GM13977 (cell line): ENCODE data around the gene APBA1.

Experiments used
- DNase-seq: peaks from one replicate; pipeline ENCODE4 v3.0.0; 2012; ENCODE audit warnings: low spot score
- in situ Hi-C: fragments of 300-500 bp; cut with MboI; formaldehyde crosslinking; loops from one replicate; pipeline ENCODE4 v1.12.0; 2022; ENCODE audit warnings: low sequenced_read_pairs, low pct_unique_long_range_greater_than_20kb, mixed read lengths, inconsistent platforms; ENCODE audit not compliant: unreplicated experiment
- TF ChIP-seq, protein P1 (sequence below): IDR thresholded peaks from 2 replicates; pipeline ENCODE4 v1.5.1; 2012; ENCODE audit warnings: mild to moderate bottlenecking, control low read depth; ENCODE audit not compliant: insufficient read depth; ENCODE audit errors: extremely low read depth, missing control alignments

APBA1 gene

DNA sequence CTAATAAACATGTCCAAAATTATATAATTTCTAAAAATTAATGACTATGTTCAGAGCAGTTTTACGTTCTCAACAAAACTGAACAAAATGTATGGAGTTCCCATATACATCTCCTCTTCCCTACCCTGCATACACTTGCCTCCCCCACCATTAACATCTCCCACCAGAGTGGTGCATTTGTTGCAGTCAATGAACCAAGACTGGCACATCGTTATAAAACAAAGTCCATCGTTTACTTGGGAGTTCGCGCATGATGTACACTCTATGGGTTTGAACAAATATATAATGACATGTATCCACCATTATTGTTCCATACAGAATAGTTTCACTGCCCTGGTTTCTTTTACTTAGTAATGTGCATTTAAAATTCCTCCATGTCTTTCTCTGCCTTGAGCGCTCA, 130.1 kb downstream of the APBA1 start:
- in situ Hi-C loops, result no loop called here
- TF ChIP-seq, protein P1, sequence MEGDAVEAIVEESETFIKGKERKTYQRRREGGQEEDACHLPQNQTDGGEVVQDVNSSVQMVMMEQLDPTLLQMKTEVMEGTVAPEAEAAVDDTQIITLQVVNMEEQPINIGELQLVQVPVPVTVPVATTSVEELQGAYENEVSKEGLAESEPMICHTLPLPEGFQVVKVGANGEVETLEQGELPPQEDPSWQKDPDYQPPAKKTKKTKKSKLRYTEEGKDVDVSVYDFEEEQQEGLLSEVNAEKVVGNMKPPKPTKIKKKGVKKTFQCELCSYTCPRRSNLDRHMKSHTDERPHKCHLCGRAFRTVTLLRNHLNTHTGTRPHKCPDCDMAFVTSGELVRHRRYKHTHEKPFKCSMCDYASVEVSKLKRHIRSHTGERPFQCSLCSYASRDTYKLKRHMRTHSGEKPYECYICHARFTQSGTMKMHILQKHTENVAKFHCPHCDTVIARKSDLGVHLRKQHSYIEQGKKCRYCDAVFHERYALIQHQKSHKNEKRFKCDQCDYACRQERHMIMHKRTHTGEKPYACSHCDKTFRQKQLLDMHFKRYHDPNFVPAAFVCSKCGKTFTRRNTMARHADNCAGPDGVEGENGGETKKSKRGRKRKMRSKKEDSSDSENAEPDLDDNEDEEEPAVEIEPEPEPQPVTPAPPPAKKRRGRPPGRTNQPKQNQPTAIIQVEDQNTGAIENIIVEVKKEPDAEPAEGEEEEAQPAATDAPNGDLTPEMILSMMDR, result no peak
- DNase-seq, result no peak

DNA sequence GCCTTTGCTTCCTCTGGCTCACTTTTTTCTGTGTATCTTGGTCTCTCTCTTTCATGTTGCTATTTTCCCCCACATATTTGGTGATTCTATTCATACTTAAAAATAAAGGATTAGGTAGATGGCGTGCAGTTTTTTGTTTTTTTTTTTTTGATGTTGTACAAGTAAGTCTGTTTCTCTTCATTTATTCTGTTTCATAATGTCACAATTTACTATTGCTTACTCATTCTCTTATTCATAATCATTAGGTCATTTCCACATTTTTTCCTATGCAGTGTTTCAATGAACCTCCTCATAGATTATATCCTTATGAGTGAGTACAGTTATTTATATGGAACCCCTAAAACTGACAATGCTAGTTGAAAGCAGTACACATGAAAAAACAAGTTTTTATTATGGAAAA, 136.3 kb downstream of the APBA1 start:
- DNase-seq, result no peak
- in situ Hi-C loops, result no loop called here
- TF ChIP-seq, protein P1, result no peak

DNA sequence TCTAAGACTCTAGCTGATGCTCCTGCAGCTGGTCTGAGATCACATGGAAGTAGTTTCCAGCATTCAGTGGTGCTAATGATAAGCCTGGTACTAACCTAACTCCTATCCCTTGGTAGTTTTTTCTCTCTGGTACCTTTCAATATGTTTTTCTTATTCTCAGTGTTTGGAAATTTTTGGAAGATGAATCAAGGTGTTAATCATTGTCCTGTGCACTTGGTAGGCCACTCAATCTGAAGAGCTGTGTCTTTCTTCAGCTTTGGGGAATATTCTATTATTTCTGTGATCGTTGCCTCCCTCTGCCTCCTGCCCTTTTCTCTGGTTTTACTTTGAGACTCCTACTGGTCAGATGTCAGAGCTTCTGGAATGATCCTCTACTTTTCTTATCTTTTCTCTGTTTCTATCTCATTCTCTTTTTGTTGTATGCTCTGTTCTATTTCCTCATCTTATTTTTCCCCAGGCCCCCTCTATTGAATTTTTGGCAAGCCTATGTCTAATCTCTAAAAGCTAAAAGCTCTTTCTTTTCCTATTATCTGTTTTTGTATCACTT, 136.8 kb downstream of the APBA1 start:
- in situ Hi-C loops, result no loop called here
- TF ChIP-seq, protein P1, result no peak
- DNase-seq, result no peak

DNA sequence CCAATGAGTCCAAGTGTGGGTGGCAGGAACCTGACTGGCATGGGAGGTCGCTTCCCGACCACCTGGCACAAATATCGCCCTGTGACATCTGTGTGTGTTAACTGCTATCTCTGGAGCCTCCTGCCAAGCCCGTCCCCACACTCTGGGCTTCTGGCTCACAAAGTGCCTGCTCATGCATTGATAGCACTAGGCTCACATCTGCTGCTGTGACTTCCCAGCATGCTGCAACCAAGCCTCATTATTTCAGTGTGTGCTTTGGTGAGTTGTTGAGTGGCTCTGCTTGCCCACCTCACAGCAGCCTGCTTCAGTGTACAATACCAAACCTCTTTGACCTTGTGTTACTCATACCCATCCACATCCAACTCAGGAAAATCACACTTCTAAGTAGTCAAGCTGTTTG, 139.8 kb downstream of the APBA1 start:
- no peak for DNase-seq
- TF ChIP-seq, protein P1, result no peak
- in situ Hi-C loops, result no loop called here

DNA sequence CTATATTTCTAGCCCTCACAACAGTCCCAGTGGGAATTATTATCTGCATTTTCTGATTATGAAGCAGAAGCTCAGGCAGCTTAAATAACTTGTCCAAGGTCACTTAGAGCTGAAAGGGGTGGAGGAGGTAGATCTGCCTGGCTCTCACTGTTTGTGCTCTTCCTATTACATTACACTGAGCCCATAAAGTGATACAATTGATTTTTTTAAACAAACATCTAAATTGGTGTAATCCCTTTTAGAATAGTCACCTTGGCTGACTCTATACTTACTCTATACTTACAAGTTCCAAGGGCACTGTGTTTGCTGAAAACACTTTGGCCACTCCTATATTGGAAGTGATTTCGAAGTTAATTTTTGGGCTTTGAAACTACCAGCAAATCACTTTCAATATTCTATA, 144.7 kb downstream of the APBA1 start:
- no peak for DNase-seq
- in situ Hi-C loops, result no loop called here
- TF ChIP-seq, protein P1, result no peak

DNA sequence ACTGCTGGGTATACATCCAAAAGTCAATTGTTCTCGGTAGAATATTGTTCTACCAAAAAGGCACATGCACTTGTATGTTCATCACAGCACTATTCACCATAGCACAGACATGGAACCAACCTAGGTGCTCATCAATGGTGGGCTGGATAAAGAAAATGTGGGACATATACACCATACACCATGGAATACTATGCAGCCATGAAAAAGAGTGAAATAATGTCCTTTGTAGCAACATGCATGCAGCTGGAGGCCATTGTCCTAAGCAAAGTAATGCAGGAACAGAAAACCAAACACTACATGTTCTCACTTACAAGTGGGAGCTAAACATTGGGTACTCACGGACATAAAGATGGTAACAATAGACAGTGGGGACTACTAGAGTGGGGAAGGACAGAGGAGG, 145.5 kb downstream of the APBA1 start:
- TF ChIP-seq, protein P1, result no peak
- DNase-seq, result no peak
- in situ Hi-C loops, result no loop called here
